Coronary artery (tissue), 2 donors: Measurements from ENCODE around the gene NYNRIN.

Experiments
- DNase-seq: peaks from one replicate; pipeline ENCODE4 v3.0.0-alpha.2; 2017; ENCODE audit warnings: low spot score
- H3K27ac ChIP-seq, 2 donors: fragments of 200-600 bp; sonication (generic); one replicate each; pipeline ENCODE4 v1.5.1; 2016 to 2019
- H3K4me3 ChIP-seq: fragments of 200-600 bp; sonication (generic); 2 replicates; pipeline ENCODE4 v1.5.1; 2016; ENCODE audit warnings: mild to moderate bottlenecking, moderate library complexity
- CTCF ChIP-seq: fragments of 200-600 bp; sonication (generic); IDR thresholded peaks from one replicate; pipeline ENCODE4 v1.5.1; 2019; ENCODE audit warnings: antibody characterized with exemption

Gene NYNRIN

DNA sequence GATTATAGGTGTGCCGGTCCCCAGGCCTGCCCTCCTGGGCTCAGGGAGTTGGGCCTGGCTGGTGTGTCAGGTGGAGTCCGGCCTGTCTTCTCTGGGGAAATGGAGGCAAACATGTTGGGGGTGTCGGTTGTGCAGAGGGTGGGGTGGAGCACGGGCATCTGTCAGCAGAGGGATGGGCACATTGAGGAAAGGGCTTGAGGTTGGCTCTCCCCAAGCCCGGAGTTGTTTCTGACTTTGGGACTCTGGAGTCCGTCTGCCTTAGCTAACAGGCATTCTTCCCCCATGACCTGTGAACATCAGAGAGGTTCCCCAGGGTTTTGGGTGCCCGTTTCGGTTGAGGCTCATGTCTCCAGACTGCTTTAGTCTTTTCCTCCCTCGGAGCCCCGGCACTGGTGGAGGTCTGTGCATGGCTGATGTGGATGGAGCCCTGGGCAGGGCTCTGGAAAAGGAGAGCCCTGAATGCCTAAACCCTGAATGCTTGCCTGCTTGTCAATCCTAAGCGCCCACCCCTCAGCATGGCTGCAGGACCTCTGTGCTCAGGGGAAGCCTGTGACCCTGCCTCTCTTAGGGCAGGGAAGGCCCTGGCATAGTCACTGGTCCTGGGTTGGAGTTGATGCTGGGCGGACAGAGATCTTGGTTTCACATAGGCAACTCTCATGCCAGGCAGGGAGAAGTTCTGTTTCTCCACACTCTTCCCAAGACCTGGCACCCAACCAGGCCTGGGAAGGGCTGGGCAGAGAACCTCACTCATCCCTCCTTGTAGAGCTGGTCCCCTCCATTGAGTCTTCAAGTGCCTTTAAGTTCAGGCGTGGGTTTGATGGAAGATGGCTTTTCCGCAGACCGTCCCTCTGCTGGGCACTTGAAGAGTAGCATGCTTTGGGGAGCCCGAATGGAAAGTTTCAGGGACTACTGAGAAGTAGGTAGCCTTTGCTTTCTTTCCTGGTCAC, 12.9 kb downstream of the NYNRIN start:
- Histone ChIP-seq H3K4me3 (no peak overlapping the region), H3K27ac (no peak overlapping the region)
- no peak for TF ChIP-seq CTCF
- DNase-seq: no peak

GRCh38 chr14:24414077-24414476, 15.3 kb downstream of the NYNRIN start:
- H3K27ac ChIP-seq: no peak overlapping the region
- TF ChIP-seq CTCF: no peak
- no peak overlapping the region for H3K4me3 ChIP-seq
- no peak for DNase-seq

- Histone ChIP-seq H3K27ac (no peak overlapping the region), H3K4me3 (no peak overlapping the region)
- no peak for TF ChIP-seq CTCF
- no peak for DNase-seq
These were observed 16.1 kb downstream of the NYNRIN start for GRCh38 chr14:24414732-24415420.

GRCh38 chr14:24415421-24416253, 16.8 kb downstream of the NYNRIN start:
- H3K27ac ChIP-seq: no peak overlapping the region
- no peak for DNase-seq
- H3K4me3 ChIP-seq: no peak overlapping the region
- no peak for TF ChIP-seq CTCF

GRCh38 chr14:24416254-24416931, 17.6 kb downstream of the NYNRIN start:
- Histone ChIP-seq H3K27ac (no peak overlapping the region), H3K4me3 (no peak overlapping the region)
- DNase-seq: no peak
- no peak for TF ChIP-seq CTCF

DNA sequence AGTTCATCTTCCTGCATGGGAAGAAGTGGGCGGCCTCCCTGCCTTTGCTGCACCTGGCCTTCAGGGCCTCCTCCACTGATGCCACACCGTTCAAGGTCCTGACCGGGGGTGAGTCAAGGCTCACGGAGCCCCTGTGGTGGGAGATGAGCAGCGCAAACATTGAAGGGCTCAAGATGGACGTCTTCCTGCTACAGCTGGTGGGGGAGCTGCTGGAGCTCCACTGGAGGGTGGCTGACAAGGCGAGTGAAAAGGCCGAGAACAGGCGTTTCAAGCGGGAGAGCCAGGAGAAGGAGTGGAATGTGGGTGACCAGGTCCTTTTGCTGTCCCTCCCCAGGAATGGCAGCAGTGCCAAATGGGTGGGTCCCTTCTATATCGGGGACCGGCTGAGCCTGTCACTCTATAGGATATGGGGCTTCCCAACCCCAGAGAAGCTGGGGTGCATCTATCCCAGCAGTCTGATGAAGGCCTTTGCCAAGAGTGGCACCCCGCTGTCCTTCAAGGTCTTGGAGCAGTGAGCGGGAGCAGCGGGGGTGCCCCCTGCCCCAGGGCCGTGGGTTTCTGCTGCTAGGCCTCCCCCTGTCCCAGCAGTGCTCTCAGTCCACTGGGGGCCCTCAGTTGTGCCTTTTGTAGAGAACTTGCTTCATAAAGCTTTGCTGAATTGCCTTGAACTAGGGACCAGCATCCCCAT, 18.3 kb downstream of the NYNRIN start:
- no peak for DNase-seq
- no peak for TF ChIP-seq CTCF
- no peak overlapping the region for H3K27ac ChIP-seq
- H3K4me3 ChIP-seq: no peak overlapping the region
